K562 (cell line): ENCODE results near the gene FBXO10. TPM values are rescaled to one million over a fixed set of nuclear protein-coding genes. Genes with fewer than 3 reads are reported as not detected.
A peak's percentile ranks its signal among the peaks of the same experiment; 100 is the strongest.

Experiments
- EZH2 ChIP-seq: IDR thresholded peaks from 2 replicates; pipeline ENCODE4 v1.6.1; 2012; ENCODE audit warnings: low read depth, mild to moderate bottlenecking, inconsistent platforms, low read length, borderline replicate concordance
- FOXJ3 ChIP-seq: sonication (generic); formaldehyde crosslinking; IDR thresholded peaks from 2 replicates; pipeline ENCODE4 v1.4.0; 2020; ENCODE audit warnings: mild to moderate bottlenecking, missing genetic modification reagents
- FOXM1 ChIP-seq, 2 experiments: fragments of 450-650 bp in 1 of 2; sonication (generic) in 1 of 2; formaldehyde crosslinking in 1 of 2; IDR thresholded peaks; 2 replicates each; pipeline versions ENCODE4 v1.6.1 to v1.9.0; 2017 to 2022; ENCODE audit warnings: low read depth in 2 of 2, mild to moderate bottlenecking in 2 of 2, missing genetic modification reagents in 1 of 2, moderate library complexity in 1 of 2
- HDAC3 ChIP-seq: fragments of 450-650 bp; IDR thresholded peaks from 2 replicates; pipeline ENCODE4 v1.6.1; 2018; ENCODE audit warnings: borderline replicate concordance, mild to moderate bottlenecking, moderate library complexity; ENCODE audit not compliant: partially characterized antibody
- MAFF ChIP-seq: IDR thresholded peaks from 2 replicates; pipeline ENCODE4 v1.6.1; 2012; ENCODE audit warnings: low read length, improper control_type of control experiment
- MAFK ChIP-seq: IDR thresholded peaks from 2 replicates; pipeline ENCODE4 v1.6.1; 2011; ENCODE audit warnings: low read length, improper control_type of control experiment
- MEF2A ChIP-seq: IDR thresholded peaks from 2 replicates; pipeline ENCODE4 v1.6.1; 2011; ENCODE audit warnings: low read depth, mild to moderate bottlenecking, low read length, moderate library complexity; ENCODE audit not compliant: control insufficient read depth
- RBM14 ChIP-seq: fragments of 200-400 bp; formaldehyde crosslinking; IDR thresholded peaks from 2 replicates; pipeline ENCODE4 v1.6.1; 2018; ENCODE audit warnings: low read depth, mild to moderate bottlenecking, low read length, moderate library complexity, borderline replicate concordance; ENCODE audit not compliant: insufficient read depth
- SMARCA5 ChIP-seq: fragments of 450-650 bp; IDR thresholded peaks from 2 replicates; pipeline ENCODE4 v1.6.1; 2016
- STAT5A ChIP-seq: IDR thresholded peaks from 2 replicates; pipeline ENCODE4 v1.6.1; 2012; ENCODE audit warnings: low read length, inconsistent platforms, borderline replicate concordance
- XRCC5 ChIP-seq: fragments of 200-400 bp; formaldehyde crosslinking; IDR thresholded peaks from 2 replicates; pipeline ENCODE4 v1.6.1; 2017; ENCODE audit warnings: low read depth, mild to moderate bottlenecking, low read length
- ZBTB2 ChIP-seq: fragments of 450-650 bp; IDR thresholded peaks from 2 replicates; pipeline ENCODE4 v1.6.1; 2016; ENCODE audit warnings: antibody characterized with exemption
- ZFP1 ChIP-seq: fragments of 450-650 bp; formaldehyde crosslinking; IDR thresholded peaks from 2 replicates; pipeline ENCODE4 v1.4.0; 2020; ENCODE audit warnings: mild to moderate bottlenecking, mixed read lengths
- ZNF274 ChIP-seq: IDR thresholded peaks from 2 replicates; pipeline ENCODE4 v1.6.1; 2011; ENCODE audit warnings: low read depth, mild to moderate bottlenecking, low read length, moderate library complexity, borderline replicate concordance
- ZNF583 ChIP-seq: fragments of 250-450 bp; sonication (Bioruptor Pico); IDR thresholded peaks from 2 replicates; pipeline ENCODE4 v1.4.0; 2020
- ZSCAN32 ChIP-seq: fragments of 450-650 bp; formaldehyde crosslinking; IDR thresholded peaks from 2 replicates; pipeline ENCODE4 v1.4.0; 2020; ENCODE audit warnings: mild to moderate bottlenecking, moderate library complexity
- polyA plus RNA-seq, 8 experiments: library from polyadenylated mRNA; depleted of rRNA in 4 of 8; stranded (reverse) in 5 of 8; unstranded in 3 of 8; fragments of >200 nt; fragmentation: Nextera tagmentation in 2 of 8; fragmentation: Illumina TruSeq in 1 of 8; extraction: Ambion mirVana in 2 of 8; extraction: Trizol in 1 of 8; gene quantifications; 2 replicates each; pipeline versions ENCODE4 v1.2.1 to v1.2.3, GENCODE V29; 2011 to 2014; ENCODE audit warnings: inconsistent platforms in 1 of 8, missing spikeins in 1 of 8
- total RNA-seq, 7 experiments: library from RNA; depleted of rRNA in 6 of 7; stranded (reverse); fragments of >200 nt in 6 of 7; fragmentation: Illumina TruSeq in 2 of 7; extraction: Trizol in 2 of 7; gene quantifications; 2 replicates each; pipeline versions ENCODE4 v1.2.1 to v1.2.3, GENCODE V29; 2011 to 2021; ENCODE audit warnings: low replicate concordance in 1 of 7
- TF ChIP-seq, protein P1 (sequence below): fragments of 250-450 bp; sonication (Bioruptor Pico); IDR thresholded peaks from 2 replicates; pipeline ENCODE4 v1.4.0; 2020; ENCODE audit warnings: borderline replicate concordance
- TF ChIP-seq, protein P2 (sequence below): sonication (generic); formaldehyde crosslinking; IDR thresholded peaks from 2 replicates; pipeline ENCODE4 v1.9.0; 2022; ENCODE audit warnings: mild to moderate bottlenecking, missing genetic modification reagents
- TF ChIP-seq, protein P3 (sequence below): sonication (generic); formaldehyde crosslinking; IDR thresholded peaks from 2 replicates; pipeline ENCODE4 v1.8.1; 2022; ENCODE audit warnings: missing genetic modification reagents
- TF ChIP-seq, protein P4 (sequence below): fragments of 450-650 bp; IDR thresholded peaks from 2 replicates; pipeline ENCODE4 v1.7.0; 2016; ENCODE audit warnings: borderline replicate concordance

Gene FBXO10
- total and polyA plus RNA-seq, 9 of the 15 experiments (the other 6 are each of a cell fraction or from before 2014, with no cell fraction given), result 0.84 to 9.9 (median 6.0) TPM

GRCh38 chr9:37465249-37466036, 110.7 kb downstream of the FBXO10 start, which contains the start of gene ZBTB5 (continued):
- TF ChIP-seq HDAC3, result no peak
- TF ChIP-seq, protein P1, sequence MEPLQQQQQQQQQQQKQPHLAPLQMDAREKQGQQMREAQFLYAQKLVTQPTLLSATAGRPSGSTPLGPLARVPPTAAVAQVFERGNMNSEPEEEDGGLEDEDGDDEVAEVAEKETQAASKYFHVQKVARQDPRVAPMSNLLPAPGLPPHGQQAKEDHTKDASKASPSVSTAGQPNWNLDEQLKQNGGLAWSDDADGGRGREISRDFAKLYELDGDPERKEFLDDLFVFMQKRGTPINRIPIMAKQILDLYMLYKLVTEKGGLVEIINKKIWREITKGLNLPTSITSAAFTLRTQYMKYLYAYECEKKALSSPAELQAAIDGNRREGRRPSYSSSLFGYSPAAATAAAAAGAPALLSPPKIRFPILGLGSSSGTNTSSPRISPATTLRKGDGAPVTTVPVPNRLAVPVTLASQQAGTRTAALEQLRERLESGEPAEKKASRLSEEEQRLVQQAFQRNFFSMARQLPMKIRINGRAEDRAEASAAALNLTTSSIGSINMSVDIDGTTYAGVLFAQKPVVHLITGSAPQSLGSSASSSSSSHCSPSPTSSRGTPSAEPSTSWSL, result no peak
- no peak; the same call in 1 of the 2 replicates for TF ChIP-seq ZSCAN32 (CRISPR knock-in tag)
- TF ChIP-seq, protein P2, sequence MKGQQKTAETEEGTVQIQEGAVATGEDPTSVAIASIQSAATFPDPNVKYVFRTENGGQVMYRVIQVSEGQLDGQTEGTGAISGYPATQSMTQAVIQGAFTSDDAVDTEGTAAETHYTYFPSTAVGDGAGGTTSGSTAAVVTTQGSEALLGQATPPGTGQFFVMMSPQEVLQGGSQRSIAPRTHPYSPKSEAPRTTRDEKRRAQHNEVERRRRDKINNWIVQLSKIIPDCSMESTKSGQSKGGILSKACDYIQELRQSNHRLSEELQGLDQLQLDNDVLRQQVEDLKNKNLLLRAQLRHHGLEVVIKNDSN (CRISPR knock-in tag), result peak; percentile 72
- TF ChIP-seq STAT5A, result peak; percentile 6; the same call in 1 of the 2 replicates
- peak; percentile 10; the same call in 1 of the 2 replicates for TF ChIP-seq XRCC5
- no peak for TF ChIP-seq MAFK
- TF ChIP-seq SMARCA5, result no peak
- TF ChIP-seq ZNF583 (CRISPR knock-in tag), result no peak
- peak; percentile 97 for TF ChIP-seq FOXM1 (IDR thresholded peaks at IDR 0.05; ENCODE audit: low read depth)
- TF ChIP-seq FOXM1 (CRISPR knock-in tag; IDR thresholded peaks at IDR 0.05; ENCODE audit: low read depth), result no peak; the same call in 1 of the 2 replicates
- TF ChIP-seq, protein P3, sequence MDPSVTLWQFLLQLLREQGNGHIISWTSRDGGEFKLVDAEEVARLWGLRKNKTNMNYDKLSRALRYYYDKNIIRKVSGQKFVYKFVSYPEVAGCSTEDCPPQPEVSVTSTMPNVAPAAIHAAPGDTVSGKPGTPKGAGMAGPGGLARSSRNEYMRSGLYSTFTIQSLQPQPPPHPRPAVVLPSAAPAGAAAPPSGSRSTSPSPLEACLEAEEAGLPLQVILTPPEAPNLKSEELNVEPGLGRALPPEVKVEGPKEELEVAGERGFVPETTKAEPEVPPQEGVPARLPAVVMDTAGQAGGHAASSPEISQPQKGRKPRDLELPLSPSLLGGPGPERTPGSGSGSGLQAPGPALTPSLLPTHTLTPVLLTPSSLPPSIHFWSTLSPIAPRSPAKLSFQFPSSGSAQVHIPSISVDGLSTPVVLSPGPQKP (CRISPR knock-in tag), result no peak
- no peak for TF ChIP-seq MEF2A
- no peak for TF ChIP-seq RBM14
- no peak for TF ChIP-seq ZNF274
- TF ChIP-seq FOXJ3, result no peak
- TF ChIP-seq, protein P4, sequence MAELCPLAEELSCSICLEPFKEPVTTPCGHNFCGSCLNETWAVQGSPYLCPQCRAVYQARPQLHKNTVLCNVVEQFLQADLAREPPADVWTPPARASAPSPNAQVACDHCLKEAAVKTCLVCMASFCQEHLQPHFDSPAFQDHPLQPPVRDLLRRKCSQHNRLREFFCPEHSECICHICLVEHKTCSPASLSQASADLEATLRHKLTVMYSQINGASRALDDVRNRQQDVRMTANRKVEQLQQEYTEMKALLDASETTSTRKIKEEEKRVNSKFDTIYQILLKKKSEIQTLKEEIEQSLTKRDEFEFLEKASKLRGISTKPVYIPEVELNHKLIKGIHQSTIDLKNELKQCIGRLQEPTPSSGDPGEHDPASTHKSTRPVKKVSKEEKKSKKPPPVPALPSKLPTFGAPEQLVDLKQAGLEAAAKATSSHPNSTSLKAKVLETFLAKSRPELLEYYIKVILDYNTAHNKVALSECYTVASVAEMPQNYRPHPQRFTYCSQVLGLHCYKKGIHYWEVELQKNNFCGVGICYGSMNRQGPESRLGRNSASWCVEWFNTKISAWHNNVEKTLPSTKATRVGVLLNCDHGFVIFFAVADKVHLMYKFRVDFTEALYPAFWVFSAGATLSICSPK, result no peak
- no peak for TF ChIP-seq MAFF
- no peak for TF ChIP-seq EZH2
- TF ChIP-seq ZBTB2, result no peak
- no peak for TF ChIP-seq ZFP1 (CRISPR knock-in tag)
